GM21447 (cell line): ENCODE results near the gene RFK.
A peak's percentile ranks its signal among the peaks of the same experiment; 100 is the strongest.
"Not testable (repeated sequence)": the region's sequence is repeated elsewhere in the genome, so short reads cannot be mapped to it uniquely, and the experiment has no call there.

Source experiments
- ATAC-seq: cut with Tn5 transposase; IDR thresholded peaks from one replicate; pipeline ENCODE4 v1.9.1; 2021; ENCODE audit not compliant: unreplicated experiment

The RFK gene

GRCh38 chr9:76372336-76372735 is 21.9 kb downstream of the RFK start:
- ATAC-seq = no peak

DNA sequence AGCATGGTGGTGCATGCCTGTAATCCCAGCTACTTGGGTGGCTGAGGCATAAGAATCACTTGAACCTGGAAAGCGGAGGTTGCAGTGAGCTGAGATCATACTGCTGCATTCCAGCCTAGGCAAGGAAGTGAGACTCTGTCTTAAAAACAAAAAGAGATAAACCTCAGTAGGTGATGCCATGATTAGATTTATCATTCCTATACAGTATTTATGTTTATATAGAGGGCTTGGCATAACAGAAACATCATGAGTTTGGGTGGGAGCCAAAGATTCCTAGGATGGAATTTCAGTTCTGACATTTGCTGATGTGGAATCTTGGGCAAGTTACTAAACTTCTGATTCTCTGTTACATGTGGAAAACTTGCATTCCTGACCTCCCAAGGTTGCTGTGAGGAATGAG is 22.3 kb downstream of the RFK start:
- no peak for ATAC-seq

DNA sequence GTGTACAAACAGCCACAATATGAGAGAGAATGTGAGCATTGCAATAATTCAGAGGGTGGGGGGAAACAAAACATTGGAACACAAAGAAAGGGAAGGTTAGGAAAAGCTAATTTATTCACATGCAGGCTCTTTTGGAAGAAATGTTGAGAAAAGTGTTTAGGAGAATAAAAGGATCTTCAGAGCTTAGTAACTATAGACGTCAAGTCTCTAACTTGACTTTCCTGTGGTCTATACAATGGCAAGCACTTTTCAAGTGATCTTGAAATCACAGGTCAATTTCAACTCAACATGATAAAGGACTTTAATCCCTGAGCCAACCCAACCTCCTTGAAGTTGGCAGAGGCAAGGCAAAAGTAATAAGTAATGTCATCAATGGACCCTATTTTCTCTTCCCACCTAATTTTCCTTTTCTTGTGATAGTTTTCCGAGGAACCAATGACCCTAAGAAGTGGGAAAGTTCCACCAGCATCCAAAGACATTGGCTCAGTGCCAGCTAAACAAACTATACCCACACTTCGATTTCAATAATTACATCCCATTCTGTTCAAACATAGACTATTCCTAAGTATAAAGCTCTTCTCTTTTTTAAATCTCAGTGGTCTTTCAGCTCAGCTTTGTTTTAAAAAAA is 23.7 kb downstream of the RFK start:
- no peak for ATAC-seq

DNA sequence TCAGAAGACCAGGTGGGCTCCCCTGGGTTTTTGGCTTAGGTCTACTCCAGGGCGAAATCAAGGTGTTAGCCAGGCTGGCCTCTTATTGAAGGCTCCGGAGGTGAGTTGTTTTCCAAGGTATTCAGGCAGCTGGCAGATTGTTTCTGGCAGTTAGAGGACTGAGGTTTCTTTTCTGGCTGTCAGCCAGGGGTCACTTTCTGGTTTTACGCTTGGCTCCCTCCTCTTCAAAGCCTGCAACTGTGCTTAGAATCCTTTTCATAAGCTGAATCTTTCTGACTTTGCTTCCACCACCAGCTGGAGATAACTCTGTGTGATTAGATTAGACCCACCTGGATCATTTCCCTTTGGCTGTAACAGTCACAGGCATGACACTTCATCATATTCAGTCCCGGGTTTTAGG is 24.6 kb downstream of the RFK start:
- ATAC-seq = peak; percentile 71

GRCh38 chr9:76366275-76366674 is 28.0 kb downstream of the RFK start:
- ATAC-seq = no peak

- ATAC-seq = no peak
Measured at GRCh38 chr9:76365028-76365427, 29.2 kb downstream of the RFK start.

- no peak for ATAC-seq
Measured at GRCh38 chr9:76363032-76363395, 31.2 kb downstream of the RFK start.

GRCh38 chr9:76362332-76363031 is 31.7 kb downstream of the RFK start:
- ATAC-seq = not testable (repeated sequence)

GRCh38 chr9:76359766-76360165 is 34.5 kb downstream of the RFK start:
- no peak for ATAC-seq

- no peak for ATAC-seq
Measured at GRCh38 chr9:76359365-76359764, 34.9 kb downstream of the RFK start.

GRCh38 chr9:76358628-76359280 is 35.5 kb downstream of the RFK start:
- ATAC-seq = no peak

GRCh38 chr9:76357555-76357954 is 36.7 kb downstream of the RFK start:
- ATAC-seq = no peak

DNA sequence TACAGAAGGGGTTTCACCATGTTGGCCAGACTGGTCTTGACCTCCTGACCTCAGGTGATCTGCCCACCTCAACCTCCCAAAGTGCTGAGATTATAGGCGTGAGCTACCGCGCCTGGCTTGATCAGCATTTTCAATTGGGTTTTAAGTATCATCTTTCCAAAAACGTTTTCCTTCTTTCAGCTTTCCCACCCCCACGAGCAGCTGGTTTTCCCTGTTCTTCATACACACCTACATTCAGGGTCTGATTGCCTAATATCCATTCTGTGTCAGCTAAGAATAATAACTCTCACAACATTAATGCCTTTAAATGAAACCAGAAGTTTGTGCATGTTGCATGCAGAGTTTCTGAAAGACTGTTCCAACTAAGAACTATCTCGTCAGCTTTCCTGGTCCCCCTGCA is 38.3 kb downstream of the RFK start:
- no peak for ATAC-seq

DNA sequence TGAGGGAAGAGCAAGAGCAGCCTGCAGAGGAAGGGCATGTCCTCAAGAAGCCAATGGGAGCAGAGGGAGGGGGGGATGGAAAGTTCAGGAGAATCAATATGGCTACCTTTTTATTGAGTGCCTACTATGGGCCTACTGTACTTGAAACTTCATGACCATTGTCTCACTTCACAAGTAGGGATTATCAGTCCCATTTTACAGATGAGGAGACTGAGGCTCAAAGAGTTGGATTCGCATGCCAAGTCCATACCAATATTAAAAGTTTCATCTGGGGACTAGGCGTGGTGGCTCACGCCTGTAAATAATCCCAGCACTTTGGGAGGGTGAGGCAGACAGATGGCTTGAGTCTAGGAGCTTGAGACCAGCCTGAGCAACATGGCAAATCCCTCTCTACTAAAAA is 40.0 kb downstream of the RFK start:
- ATAC-seq = no peak

- no peak for ATAC-seq
Measured at GRCh38 chr9:76353280-76353679, 40.9 kb downstream of the RFK start.

- ATAC-seq = no peak
Measured at GRCh38 chr9:76352026-76352620, 42.1 kb downstream of the RFK start.

GRCh38 chr9:76351006-76351405 is 43.2 kb downstream of the RFK start:
- no peak for ATAC-seq

- ATAC-seq = no peak
Measured at GRCh38 chr9:76349865-76350264, 44.4 kb downstream of the RFK start.

- ATAC-seq = no peak
Measured at GRCh38 chr9:76342858-76343257, 51.4 kb downstream of the RFK start.

GRCh38 chr9:76342201-76342600 is 52.0 kb downstream of the RFK start:
- no peak for ATAC-seq

DNA sequence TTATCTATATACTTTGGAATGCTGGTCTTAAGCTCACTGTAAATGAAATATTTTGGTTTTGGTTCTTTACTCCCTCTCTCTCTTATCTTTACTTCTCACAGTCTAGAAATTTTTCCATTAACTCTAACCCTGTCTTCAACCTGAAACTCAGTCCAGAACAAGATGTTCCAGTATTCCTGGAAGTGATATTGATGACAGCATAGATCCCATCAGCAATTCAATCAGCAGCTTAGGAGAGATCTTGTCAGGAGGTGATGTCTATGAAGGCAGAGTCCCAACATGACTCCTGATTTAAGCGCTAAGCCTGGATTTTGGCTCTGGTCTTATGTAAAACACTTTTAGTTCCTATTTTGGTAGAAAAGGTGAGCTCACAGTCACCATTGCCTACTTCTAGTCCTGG is 52.6 kb downstream of the RFK start:
- no peak for ATAC-seq

DNA sequence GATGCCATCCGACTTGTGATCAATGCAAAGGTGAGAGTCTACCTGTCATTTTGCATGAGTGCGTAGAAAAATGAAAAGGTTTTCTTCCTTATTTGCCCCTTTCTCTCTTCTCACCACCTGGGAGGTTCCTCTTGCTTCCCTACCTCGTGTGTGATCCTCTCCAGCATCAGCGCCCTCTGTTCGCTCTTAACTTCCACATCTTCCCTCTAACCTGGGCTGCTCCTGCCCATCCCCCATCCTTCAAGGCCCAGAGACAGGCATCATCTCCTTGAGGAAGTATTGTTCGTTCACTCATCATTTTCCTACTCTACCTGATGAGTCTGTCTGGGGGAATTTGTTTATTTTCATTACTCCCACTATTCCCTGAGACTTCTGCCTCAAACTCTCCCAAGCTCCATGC is 55.8 kb downstream of the RFK start:
- no peak for ATAC-seq
